NCI-H1092 (cell line): Measurements from ENCODE around the gene STAMBPL1.
"Not testable (repeated sequence)": the region's sequence is repeated elsewhere in the genome, so short reads cannot be mapped to it uniquely, and the experiment has no call there.

Experiments used
- DNase-seq: peaks from one replicate; lab custom pipeline; 2025; lab: John Stamatoyannopoulos, UW

The STAMBPL1 gene

GRCh38 chr10:88879534-88880281 is at the start of gene STAMBPL1:
TSS of gene STAMBPL1 (plus strand) at chr10:88880245. CDS start at chr10:88901709, 21,464 bp downstream.
- DNase-seq, result no peak

- no peak for DNase-seq
Observed at GRCh38 chr10:88830643-88831268, 49.3 kb upstream of the STAMBPL1 start.

GRCh38 chr10:88831709-88832108 is 48.3 kb upstream of the STAMBPL1 start:
- DNase-seq, result no peak

GRCh38 chr10:88832376-88832775 is 47.7 kb upstream of the STAMBPL1 start:
- no peak for DNase-seq

- DNase-seq, result no peak
Observed at GRCh38 chr10:88833156-88833555, 46.9 kb upstream of the STAMBPL1 start.

GRCh38 chr10:88833723-88834122 is 46.3 kb upstream of the STAMBPL1 start:
- DNase-seq, result no peak

- peak; percentile 35 for DNase-seq
Observed at GRCh38 chr10:88835096-88835909, 44.7 kb upstream of the STAMBPL1 start.

- no peak for DNase-seq
Observed at GRCh38 chr10:88835910-88836221, 44.2 kb upstream of the STAMBPL1 start.

- DNase-seq, result not testable (repeated sequence)
Observed at GRCh38 chr10:88837632-88838031, 42.4 kb upstream of the STAMBPL1 start.

GRCh38 chr10:88838766-88839350 is 41.2 kb upstream of the STAMBPL1 start:
- no peak for DNase-seq

- DNase-seq, result no peak
Observed at GRCh38 chr10:88840104-88840503, 39.9 kb upstream of the STAMBPL1 start.

GRCh38 chr10:88840881-88841280 is 39.2 kb upstream of the STAMBPL1 start:
- DNase-seq, result no peak

GRCh38 chr10:88841316-88842111 is 38.5 kb upstream of the STAMBPL1 start:
- no peak for DNase-seq

- no peak for DNase-seq
Observed at GRCh38 chr10:88843171-88843570, 36.9 kb upstream of the STAMBPL1 start.

- DNase-seq, result no peak
Observed at GRCh38 chr10:88848499-88848898, 31.5 kb upstream of the STAMBPL1 start.

GRCh38 chr10:88849234-88849633 is 30.8 kb upstream of the STAMBPL1 start:
- DNase-seq, result no peak

GRCh38 chr10:88850712-88851111 is 29.3 kb upstream of the STAMBPL1 start:
- DNase-seq, result no peak

GRCh38 chr10:88851706-88852105 is 28.3 kb upstream of the STAMBPL1 start, which contains the start of gene ANKRD22:
TSS of gene ANKRD22 (minus strand) at chr10:88851844. CDS start at chr10:88851607, 237 bp downstream.
- no peak for DNase-seq

GRCh38 chr10:88852327-88852726 is 27.7 kb upstream of the STAMBPL1 start:
- no peak for DNase-seq

GRCh38 chr10:88853155-88853881 is 26.7 kb upstream of the STAMBPL1 start:
- no peak for DNase-seq

GRCh38 chr10:88854684-88855083 is 25.4 kb upstream of the STAMBPL1 start:
- DNase-seq, result no peak
